ENCODE measurements around the gene ZNF701.

GRCh38 chr19:52601025-52601973 is 31.2 kb downstream of the ZNF701 start:
- TF ChIP-seq, protein P1, sequence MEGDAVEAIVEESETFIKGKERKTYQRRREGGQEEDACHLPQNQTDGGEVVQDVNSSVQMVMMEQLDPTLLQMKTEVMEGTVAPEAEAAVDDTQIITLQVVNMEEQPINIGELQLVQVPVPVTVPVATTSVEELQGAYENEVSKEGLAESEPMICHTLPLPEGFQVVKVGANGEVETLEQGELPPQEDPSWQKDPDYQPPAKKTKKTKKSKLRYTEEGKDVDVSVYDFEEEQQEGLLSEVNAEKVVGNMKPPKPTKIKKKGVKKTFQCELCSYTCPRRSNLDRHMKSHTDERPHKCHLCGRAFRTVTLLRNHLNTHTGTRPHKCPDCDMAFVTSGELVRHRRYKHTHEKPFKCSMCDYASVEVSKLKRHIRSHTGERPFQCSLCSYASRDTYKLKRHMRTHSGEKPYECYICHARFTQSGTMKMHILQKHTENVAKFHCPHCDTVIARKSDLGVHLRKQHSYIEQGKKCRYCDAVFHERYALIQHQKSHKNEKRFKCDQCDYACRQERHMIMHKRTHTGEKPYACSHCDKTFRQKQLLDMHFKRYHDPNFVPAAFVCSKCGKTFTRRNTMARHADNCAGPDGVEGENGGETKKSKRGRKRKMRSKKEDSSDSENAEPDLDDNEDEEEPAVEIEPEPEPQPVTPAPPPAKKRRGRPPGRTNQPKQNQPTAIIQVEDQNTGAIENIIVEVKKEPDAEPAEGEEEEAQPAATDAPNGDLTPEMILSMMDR (IDR thresholded peaks at IDR 0.05), result peak; percentile 51
- no peak for TF ChIP-seq EZH2phosphoT487 (IDR thresholded peaks at IDR 0.05)
